ENCODE data around the gene RAB11FIP3.

DNA sequence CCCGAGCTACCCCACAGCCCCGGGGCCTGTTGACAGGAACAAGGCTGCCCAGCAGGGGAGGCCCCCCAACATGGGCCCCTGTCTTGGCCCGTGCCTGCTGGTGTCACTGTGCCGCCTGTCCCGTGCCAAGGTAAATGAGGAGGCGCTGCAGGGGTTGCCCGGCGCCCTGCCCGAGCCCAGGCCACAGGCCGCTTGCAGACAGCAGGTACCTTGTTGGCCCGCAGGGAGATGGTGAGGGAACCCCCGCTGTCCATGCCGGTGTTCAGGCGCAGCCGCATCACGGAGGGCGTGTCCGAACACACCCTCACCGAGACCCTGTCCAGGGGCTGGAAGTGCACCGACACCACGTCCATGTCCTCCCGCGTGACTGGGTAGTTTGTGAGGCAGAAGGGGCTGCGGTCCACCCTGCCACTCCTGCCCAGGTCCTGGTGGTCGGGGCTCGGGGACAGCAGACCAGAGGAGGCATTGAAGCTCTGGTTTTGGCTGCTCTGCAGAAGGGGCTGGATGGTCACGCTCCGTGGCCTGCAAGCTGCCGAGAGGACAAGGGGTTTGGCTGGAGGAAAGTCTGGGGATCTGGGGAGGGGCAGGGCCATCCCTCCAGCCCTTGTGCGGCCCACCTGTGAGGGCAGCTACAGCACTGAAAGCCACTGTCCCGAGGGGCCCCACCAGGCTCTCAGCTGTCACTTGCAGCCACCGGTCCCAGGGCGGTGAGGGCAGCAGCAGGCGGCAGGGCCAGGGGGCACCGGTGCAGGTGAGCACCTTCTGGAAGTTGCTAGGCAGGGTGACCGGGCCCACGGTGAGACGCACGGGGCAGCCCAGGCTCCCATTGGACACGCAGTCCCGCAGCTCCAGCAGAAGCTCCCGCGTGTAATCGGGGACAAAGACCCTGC is 49.3 kb upstream of the RAB11FIP3 start:
- TF ChIP-seq, protein P1, sequence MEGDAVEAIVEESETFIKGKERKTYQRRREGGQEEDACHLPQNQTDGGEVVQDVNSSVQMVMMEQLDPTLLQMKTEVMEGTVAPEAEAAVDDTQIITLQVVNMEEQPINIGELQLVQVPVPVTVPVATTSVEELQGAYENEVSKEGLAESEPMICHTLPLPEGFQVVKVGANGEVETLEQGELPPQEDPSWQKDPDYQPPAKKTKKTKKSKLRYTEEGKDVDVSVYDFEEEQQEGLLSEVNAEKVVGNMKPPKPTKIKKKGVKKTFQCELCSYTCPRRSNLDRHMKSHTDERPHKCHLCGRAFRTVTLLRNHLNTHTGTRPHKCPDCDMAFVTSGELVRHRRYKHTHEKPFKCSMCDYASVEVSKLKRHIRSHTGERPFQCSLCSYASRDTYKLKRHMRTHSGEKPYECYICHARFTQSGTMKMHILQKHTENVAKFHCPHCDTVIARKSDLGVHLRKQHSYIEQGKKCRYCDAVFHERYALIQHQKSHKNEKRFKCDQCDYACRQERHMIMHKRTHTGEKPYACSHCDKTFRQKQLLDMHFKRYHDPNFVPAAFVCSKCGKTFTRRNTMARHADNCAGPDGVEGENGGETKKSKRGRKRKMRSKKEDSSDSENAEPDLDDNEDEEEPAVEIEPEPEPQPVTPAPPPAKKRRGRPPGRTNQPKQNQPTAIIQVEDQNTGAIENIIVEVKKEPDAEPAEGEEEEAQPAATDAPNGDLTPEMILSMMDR (IDR thresholded peaks at IDR 0.05) = no peak
- no peak for TF ChIP-seq POLR2A (IDR thresholded peaks at IDR 0.05)
- no peak for TF ChIP-seq EP300 (IDR thresholded peaks at IDR 0.05)

Data from ovary (tissue), 3 donors.